ENCODE data around the gene ITPKB. TPM values are rescaled to one million over a fixed set of nuclear protein-coding genes. Genes with fewer than 3 reads are reported as not detected.

The ITPKB gene
- total RNA-seq, 1 donor: 6.2 TPM

GRCh38 chr1:226737819-226738420, 1.2 kb downstream of the ITPKB start:
- Histone ChIP-seq H3K36me3 (ENCODE audit: insufficient read depth, low read length) (no peaks in the 10 kb centered on the region), H4K20me1 (ENCODE audit: insufficient read depth, low read length) (no peaks in the 10 kb centered on the region), H3K4me2 (ENCODE audit: insufficient read depth, low read length) (peak overlapping the region; percentile 96), H3K27ac (ENCODE audit: low read depth, low read length) (no peak overlapping the region), H2AFZ (ENCODE audit: low read length) (peak overlapping the region; percentile 91), H3K9me3 (ENCODE audit: low read depth, low read length) (no peaks in the 10 kb centered on the region), H3K27me3 (ENCODE audit: insufficient read depth, low read length) (peaks cover 4% of the 10 kb centered on the region), H3K79me2 (ENCODE audit: insufficient read depth, low read length) (no peaks in the 10 kb centered on the region), H3K4me3 (ENCODE audit: insufficient read depth, low read length) (peak overlapping the region; percentile 80), H3K4me1 (ENCODE audit: insufficient read depth, low read length) (peaks cover 3% of the 10 kb centered on the region)
- peak; percentile 90 for DNase-seq (ENCODE audit: insufficient read length, low spot score, missing footprints)
- TF ChIP-seq CTCF (IDR thresholded peaks at IDR 0.05; ENCODE audit: extremely low read depth, low read depth, low read length): no peak

- Histone ChIP-seq H2AFZ (ENCODE audit: low read length) (peak overlapping the region; percentile 91), H3K4me2 (ENCODE audit: insufficient read depth, low read length) (peak overlapping the region; percentile 96), H3K27ac (ENCODE audit: low read depth, low read length) (no peak overlapping the region), H3K27me3 (ENCODE audit: insufficient read depth, low read length) (peaks cover 4% of the 10 kb centered on the region), H4K20me1 (ENCODE audit: insufficient read depth, low read length) (no peaks in the 10 kb centered on the region), H3K4me3 (ENCODE audit: insufficient read depth, low read length) (peak overlapping the region; percentile 80), H3K36me3 (ENCODE audit: insufficient read depth, low read length) (no peaks in the 10 kb centered on the region), H3K79me2 (ENCODE audit: insufficient read depth, low read length) (no peaks in the 10 kb centered on the region), H3K4me1 (ENCODE audit: insufficient read depth, low read length) (peaks cover 3% of the 10 kb centered on the region), H3K9me3 (ENCODE audit: low read depth, low read length) (no peaks in the 10 kb centered on the region)
- peak; percentile 90 for DNase-seq (ENCODE audit: insufficient read length, low spot score, missing footprints)
- TF ChIP-seq CTCF (IDR thresholded peaks at IDR 0.05; ENCODE audit: extremely low read depth, low read depth, low read length): no peak
These were observed 1.9 kb downstream of the ITPKB start for GRCh38 chr1:226736908-226737818.

GRCh38 chr1:226736001-226736907, 2.8 kb downstream of the ITPKB start:
- no peak overlapping the region for H3K4me3 ChIP-seq (ENCODE audit: insufficient read depth, low read length)

More at GRCh38 chr1:226736001-226736907, 2.8 kb downstream of the ITPKB start:
- Histone ChIP-seq H3K9me3 (ENCODE audit: low read depth, low read length) (no peaks in the 10 kb centered on the region), H4K20me1 (ENCODE audit: insufficient read depth, low read length) (no peaks in the 10 kb centered on the region), H3K27ac (ENCODE audit: low read depth, low read length) (no peak overlapping the region), H3K4me2 (ENCODE audit: insufficient read depth, low read length) (no peak overlapping the region), H3K4me1 (ENCODE audit: insufficient read depth, low read length) (peaks cover 3% of the 10 kb centered on the region), H2AFZ (ENCODE audit: low read length) (no peak overlapping the region), H3K79me2 (ENCODE audit: insufficient read depth, low read length) (no peaks in the 10 kb centered on the region), H3K27me3 (ENCODE audit: insufficient read depth, low read length) (peaks cover 4% of the 10 kb centered on the region), H3K36me3 (ENCODE audit: insufficient read depth, low read length) (no peaks in the 10 kb centered on the region)
- DNase-seq (ENCODE audit: insufficient read length, low spot score, missing footprints): no peak
- no peak for TF ChIP-seq CTCF (IDR thresholded peaks at IDR 0.05; ENCODE audit: extremely low read depth, low read depth, low read length)
